Transverse colon (tissue), 4 donors: ENCODE results near the gene C19orf67. TPM values are rescaled to one million over a fixed set of nuclear protein-coding genes. Genes with fewer than 3 reads are reported as not detected.

ENCODE experiments used
- DNase-seq: peaks from one replicate; pipeline ENCODE4 v3.0.0-alpha.2; 2019
- H3K27ac ChIP-seq, 4 donors: fragments of 200-600 bp; sonication (generic); 2 replicates each; pipeline ENCODE4 v1.5.1; 2016 to 2018; ENCODE audit warnings: inconsistent platforms in 4 of 4
- H3K27me3 ChIP-seq: fragments of 200-600 bp; sonication (generic); 2 replicates; pipeline ENCODE4 v1.5.1; 2017; ENCODE audit warnings: inconsistent platforms
- H3K36me3 ChIP-seq, 4 donors: fragments of 200-600 bp; sonication (generic); 2 replicates each; pipeline ENCODE4 v1.5.1; 2017 to 2019; ENCODE audit warnings: inconsistent platforms in 4 of 4
- H3K4me1 ChIP-seq, 4 donors: fragments of 200-600 bp; sonication (generic); 2 replicates each; pipeline ENCODE4 v1.5.1; 2017 to 2020; ENCODE audit warnings: inconsistent platforms in 4 of 4
- H3K4me3 ChIP-seq, 4 donors: fragments of 200-600 bp; sonication (generic); 1 replicate in 1 of 4; 2 replicates in 3 of 4; pipeline versions ENCODE4 v1.5.1 to v1.6.1; 2017 to 2019; ENCODE audit warnings: inconsistent platforms in 4 of 4
- H3K9me3 ChIP-seq, 2 donors: fragments of 200-600 bp; sonication (generic); 2 replicates each; pipeline ENCODE4 v1.5.1; 2017 to 2019; ENCODE audit warnings: inconsistent platforms in 2 of 2
- EP300 ChIP-seq: sonication (generic); formaldehyde crosslinking; IDR thresholded peaks from one replicate; pipeline ENCODE4 v1.6.1; 2017; ENCODE audit warnings: antibody characterized with exemption, low read depth
- POLR2A ChIP-seq: fragments of 450-650 bp; IDR thresholded peaks from one replicate; pipeline ENCODE4 v1.6.1; 2016; ENCODE audit warnings: antibody characterized with exemption, mild to moderate bottlenecking, moderate library complexity
- POLR2AphosphoS5 ChIP-seq, 3 donors: sonication (generic); formaldehyde crosslinking; IDR thresholded peaks; one replicate each; pipeline ENCODE4 v1.6.1; 2016; ENCODE audit warnings: antibody characterized with exemption in 3 of 3
- WGBS, 2 donors: methylation state at CpG; one replicate each; pipeline ENCODE4 v1.1.5; 2018; ENCODE audit warnings: low coverage in 1 of 2; 5-methylcytosine and 5-hydroxymethylcytosine counted together
- in situ Hi-C, 4 donors: fragments of 200-750 bp; cut with MboI; loops; one replicate each; pipeline versions ENCODE4 v1.15.0 to v1.15.1; 2017; ENCODE audit warnings: low sequenced_read_pairs in 3 of 4, low pct_ligation_motif_present in 1 of 4, low pct_unique_long_range_greater_than_20kb in 1 of 4
- intact Hi-C: fragments of 100-400 bp; cut with DNase I; formaldehyde crosslinking; loops from one replicate; pipeline ENCODE4 v1.15.1; 2023; ENCODE audit warnings: low total_unique reads
- total RNA-seq, 4 donors: library from RNA; depleted of rRNA; stranded (reverse); fragments of >200 nt; gene quantifications; one replicate each; pipeline ENCODE4 v1.1.0, GENCODE V29; 2016
- TF ChIP-seq, protein P1 (sequence below), 5 experiments: fragments of 200-600 bp in 3 of 5; fragments of 450-650 bp in 2 of 5; sonication (generic) in 3 of 5; IDR thresholded peaks; 1 replicate in 2 of 5; 2 replicates in 3 of 5; pipeline ENCODE4 v1.5.1; 2016 to 2017; ENCODE audit warnings: antibody characterized with exemption in 5 of 5, inconsistent platforms in 3 of 5, mild to moderate bottlenecking in 2 of 5, moderate library complexity in 1 of 5

Gene C19orf67
- total RNA-seq, 4 donors from 2014 or later = 0.64 to 1.1 TPM; not detected in 2

- DNase-seq = no peak
- Histone ChIP-seq H3K27me3 (no peaks in the 10 kb centered on the region), H3K4me3 (peak overlapping the region in 2 of 4 donors; percentile 92 to 95), H3K4me1 (peaks cover 5 to 22% (median 13%) of the 10 kb centered on the region in 4 donors), H3K36me3 (peaks cover 0 to 9% (median 0%) of the 10 kb centered on the region in 4 donors), H3K9me3 (no peaks in the 10 kb centered on the region), H3K27ac (peak overlapping the region in 2 of 4 donors; percentile 72 to 94)
- intact Hi-C loops = no loop called here
- in situ Hi-C loops = no loop called here
- TF ChIP-seq POLR2A (no peak), POLR2AphosphoS5 (IDR thresholded peaks at IDR 0.05) (no peak)
- WGBS, 2 donors = 83 to 100% methylated on average over 4 to 30 of the region's 30 CpGs
Observed at GRCh38 chr19:14088634-14089411, 3.2 kb upstream of the C19orf67 start.

DNA sequence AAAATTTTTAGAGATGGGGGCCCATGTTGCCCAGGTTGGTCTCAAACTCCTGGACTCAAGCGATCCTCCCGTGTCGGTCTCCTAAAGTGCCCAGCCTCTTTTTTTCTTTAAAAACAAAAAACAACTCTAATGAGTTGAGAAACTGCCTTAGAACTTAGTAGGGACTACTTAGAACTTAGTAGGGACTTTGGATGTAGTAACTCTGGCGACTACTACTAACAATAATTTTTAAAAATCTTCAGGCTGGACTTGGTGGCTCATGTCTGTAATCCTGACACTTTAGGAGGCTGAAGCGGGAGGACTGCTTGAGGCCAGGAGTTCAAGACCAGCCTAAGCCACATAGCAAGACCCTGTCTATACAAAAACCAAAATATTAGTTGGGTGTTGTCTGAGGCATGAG is 515 bp upstream of the C19orf67 start:
- in situ Hi-C loops (no loop called here), intact Hi-C loops (no loop called here)
- H3K36me3 ChIP-seq = peaks cover 0 to 9% (median 0%) of the 10 kb centered on the region in 4 donors
- no peak overlapping the region for H3K27ac ChIP-seq
- TF ChIP-seq EP300 (no peak), POLR2AphosphoS5 (IDR thresholded peaks at IDR 0.05) (no peak), POLR2A (no peak)
- TF ChIP-seq, protein P1, sequence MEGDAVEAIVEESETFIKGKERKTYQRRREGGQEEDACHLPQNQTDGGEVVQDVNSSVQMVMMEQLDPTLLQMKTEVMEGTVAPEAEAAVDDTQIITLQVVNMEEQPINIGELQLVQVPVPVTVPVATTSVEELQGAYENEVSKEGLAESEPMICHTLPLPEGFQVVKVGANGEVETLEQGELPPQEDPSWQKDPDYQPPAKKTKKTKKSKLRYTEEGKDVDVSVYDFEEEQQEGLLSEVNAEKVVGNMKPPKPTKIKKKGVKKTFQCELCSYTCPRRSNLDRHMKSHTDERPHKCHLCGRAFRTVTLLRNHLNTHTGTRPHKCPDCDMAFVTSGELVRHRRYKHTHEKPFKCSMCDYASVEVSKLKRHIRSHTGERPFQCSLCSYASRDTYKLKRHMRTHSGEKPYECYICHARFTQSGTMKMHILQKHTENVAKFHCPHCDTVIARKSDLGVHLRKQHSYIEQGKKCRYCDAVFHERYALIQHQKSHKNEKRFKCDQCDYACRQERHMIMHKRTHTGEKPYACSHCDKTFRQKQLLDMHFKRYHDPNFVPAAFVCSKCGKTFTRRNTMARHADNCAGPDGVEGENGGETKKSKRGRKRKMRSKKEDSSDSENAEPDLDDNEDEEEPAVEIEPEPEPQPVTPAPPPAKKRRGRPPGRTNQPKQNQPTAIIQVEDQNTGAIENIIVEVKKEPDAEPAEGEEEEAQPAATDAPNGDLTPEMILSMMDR (IDR thresholded peaks at IDR 0.05) = no peak
- WGBS, 2 donors = 74 to 93% methylated on average over 3 to 5 of the region's 5 CpGs
- no peaks in the 10 kb centered on the region for H3K27me3 ChIP-seq
- H3K4me1 ChIP-seq = peaks cover 0 to 25% (median 16%) of the 10 kb centered on the region in 4 donors
- no peak overlapping the region for H3K4me3 ChIP-seq
- H3K9me3 ChIP-seq = no peaks in the 10 kb centered on the region
- no peak for DNase-seq

DNA sequence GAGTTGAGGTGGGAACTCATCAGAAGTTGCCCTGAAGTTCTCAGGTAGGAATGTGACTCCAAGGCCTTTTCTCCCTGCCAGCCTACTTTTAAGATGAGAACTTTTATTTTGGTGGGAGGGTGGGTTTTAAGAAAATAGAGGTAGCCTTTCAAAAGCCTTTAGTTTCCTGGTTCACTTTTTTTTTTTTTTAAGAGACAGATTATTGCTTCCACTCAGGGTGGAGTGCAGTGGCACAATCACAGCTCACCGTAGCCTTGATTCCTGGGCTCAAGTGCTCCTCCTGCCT is 3.0 kb downstream of the C19orf67 start:
- intact Hi-C loops = no loop called here

DNA sequence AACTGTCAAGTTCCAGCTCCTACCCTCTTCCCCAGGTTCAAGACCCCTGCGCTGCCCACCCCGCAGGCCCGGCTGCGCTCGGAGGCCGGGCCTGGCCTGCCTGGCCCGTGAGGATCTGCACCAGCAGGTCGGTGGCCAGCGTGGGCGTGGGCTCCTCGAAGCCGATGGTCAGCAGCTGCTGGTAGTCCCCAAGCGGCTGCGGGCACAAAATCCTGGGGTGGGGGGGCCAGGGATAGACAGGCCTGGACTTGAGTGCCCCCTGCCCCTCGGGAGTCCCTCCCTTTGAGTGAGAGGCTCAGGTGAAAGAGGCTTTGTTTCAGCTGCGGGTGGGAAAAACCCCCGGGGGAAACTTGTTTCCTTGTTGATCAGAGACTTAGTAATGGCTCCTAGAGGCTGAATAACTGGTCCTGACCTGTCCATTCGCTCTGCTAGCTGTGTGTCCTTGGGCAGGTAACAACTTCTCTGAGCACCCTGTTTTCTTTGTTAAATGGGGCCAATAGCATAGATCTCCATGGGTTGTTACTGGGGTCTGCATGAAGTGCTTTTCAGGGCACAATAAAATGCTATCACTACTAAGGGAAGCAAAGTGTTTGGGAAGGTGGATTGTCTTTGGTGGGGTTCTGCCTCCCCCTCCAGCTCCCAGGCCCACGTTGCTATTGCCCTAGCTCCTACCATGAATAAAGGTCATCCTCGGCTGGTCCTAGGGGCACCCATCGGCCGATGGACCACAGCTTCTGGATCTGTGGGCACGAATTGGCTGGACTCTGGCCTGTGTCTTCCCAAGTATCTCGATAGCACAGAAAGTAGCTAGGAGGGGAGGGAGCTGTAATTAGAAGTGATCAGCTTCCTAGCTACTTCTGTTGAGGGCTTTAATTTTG is 3.5 kb downstream of the C19orf67 start:
- Histone ChIP-seq H3K4me1 (peaks cover 10 to 37% (median 20%) of the 10 kb centered on the region in 4 donors), H3K27me3 (no peaks in the 10 kb centered on the region), H3K9me3 (no peaks in the 10 kb centered on the region), H3K36me3 (no peaks in the 10 kb centered on the region), H3K4me3 (peak overlapping the region; percentile 58 to 77 (median 69)), H3K27ac (peak overlapping the region; percentile 88 to 95 (median 94))
- in situ Hi-C loops = no loop called here
- intact Hi-C loops = no loop called here
- peak; percentile 48 for DNase-seq
- WGBS, 2 donors = 15% methylated on average over 24 of the region's 24 CpGs; no CpG with 5 or more reads in 1 of the 2 donors
- TF ChIP-seq, protein P1 (IDR thresholded peaks at IDR 0.05) = no peak
- TF ChIP-seq EP300 (no peak), POLR2A (no peak), POLR2AphosphoS5 (IDR thresholded peaks at IDR 0.05) (no peak)

More for the DNA sequence above, 3.0 kb downstream of the C19orf67 start:
- Histone ChIP-seq H3K4me3 (peak overlapping the region in 2 of 4 donors; percentile 69 to 77), H3K27me3 (no peaks in the 10 kb centered on the region), H3K27ac (peak overlapping the region; percentile 88 to 95 (median 94)), H3K36me3 (peaks cover 0 to 3% (median 0%) of the 10 kb centered on the region in 4 donors), H3K4me1 (peaks cover 10 to 36% (median 20%) of the 10 kb centered on the region in 4 donors), H3K9me3 (no peaks in the 10 kb centered on the region)
- 50% methylated on average over 1 of the region's 1 CpG; no CpG with 5 or more reads in 1 of the 2 donors for WGBS, 2 donors
- TF ChIP-seq POLR2A (no peak), EP300 (no peak), POLR2AphosphoS5 (IDR thresholded peaks at IDR 0.05) (no peak)
- TF ChIP-seq, protein P1 (IDR thresholded peaks at IDR 0.05) = no peak
- no peak for DNase-seq
- in situ Hi-C loops = no loop called here
